Measurements from ENCODE around the gene RASA3.
"Not testable (repeated sequence)": the region's sequence is repeated elsewhere in the genome, so short reads cannot be mapped to it uniquely, and the experiment has no call there.

RASA3 gene

DNA sequence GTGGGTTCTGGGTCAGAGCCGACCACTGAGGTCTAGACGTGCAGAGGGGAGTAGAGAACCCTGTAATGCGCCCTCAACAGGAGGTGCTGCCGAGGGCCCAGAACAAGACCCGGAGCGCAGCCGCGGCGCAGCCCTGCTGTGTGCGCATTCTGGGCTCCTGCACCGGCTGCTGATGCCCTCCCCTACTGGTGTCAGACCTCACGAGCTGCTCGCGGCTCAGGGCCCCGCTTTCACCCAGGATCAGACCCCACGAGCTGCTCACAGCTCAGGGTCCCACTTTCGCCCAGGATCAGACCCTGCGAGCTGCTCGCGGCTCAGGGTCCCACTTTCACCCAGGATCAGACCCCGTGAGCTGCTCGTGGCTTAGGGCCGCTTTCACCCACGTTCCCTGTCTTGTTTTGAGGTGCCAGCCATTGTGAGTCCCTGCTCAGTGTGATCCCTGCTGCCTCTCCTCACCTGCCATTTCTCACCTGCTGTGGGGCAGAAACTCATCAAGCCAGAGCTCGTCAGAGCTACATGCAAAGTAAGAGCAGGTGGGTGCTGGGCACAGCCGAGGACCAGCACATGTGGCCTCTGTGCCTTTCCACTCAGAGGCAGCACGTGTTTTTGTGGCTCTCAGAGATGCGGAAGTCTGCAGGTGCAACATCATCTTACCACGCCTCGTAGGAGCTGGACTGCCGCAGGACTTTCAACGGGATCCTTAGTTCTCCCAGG lies 111.5 kb downstream of the RASA3 start:
- Histone ChIP-seq H3K27ac (ENCODE audit: low read length) (no peak overlapping the region), H3K36me3 (ENCODE audit: insufficient read depth, low read length) (peaks cover 90% of the 10 kb centered on the region), H3K27me3 (ENCODE audit: insufficient read depth, low read length, poor library complexity) (no peaks in the 10 kb centered on the region), H3K9me3 (ENCODE audit: insufficient read depth, low read length, severe bottlenecking) (no peaks in the 10 kb centered on the region), H3K79me2 (ENCODE audit: insufficient read depth, low read length) (no peaks in the 10 kb centered on the region), H3K4me2 (ENCODE audit: insufficient read depth, low read length) (no peak overlapping the region), H4K20me1 (ENCODE audit: insufficient read depth, low read length) (peaks cover 24% of the 10 kb centered on the region), H3K9ac (ENCODE audit: low read depth, low read length) (no peak overlapping the region), H2AFZ (ENCODE audit: low read depth, low read length) (no peak overlapping the region), H3K4me3 (ENCODE audit: low read depth in 1 of 2, low read length in 2 of 2) (no peak overlapping the region), H3K4me1 (ENCODE audit: insufficient read depth, low read length) (no peaks in the 10 kb centered on the region)
- DNase-seq (no peak), ATAC-seq (ENCODE audit: insufficient read depth, low read depth) (no peak)
- TF ChIP-seq EZH2 (IDR thresholded peaks at IDR 0.05; ENCODE audit: borderline replicate concordance, low read depth, low read length, severe bottlenecking) = no peak
- TF ChIP-seq, protein P1, sequence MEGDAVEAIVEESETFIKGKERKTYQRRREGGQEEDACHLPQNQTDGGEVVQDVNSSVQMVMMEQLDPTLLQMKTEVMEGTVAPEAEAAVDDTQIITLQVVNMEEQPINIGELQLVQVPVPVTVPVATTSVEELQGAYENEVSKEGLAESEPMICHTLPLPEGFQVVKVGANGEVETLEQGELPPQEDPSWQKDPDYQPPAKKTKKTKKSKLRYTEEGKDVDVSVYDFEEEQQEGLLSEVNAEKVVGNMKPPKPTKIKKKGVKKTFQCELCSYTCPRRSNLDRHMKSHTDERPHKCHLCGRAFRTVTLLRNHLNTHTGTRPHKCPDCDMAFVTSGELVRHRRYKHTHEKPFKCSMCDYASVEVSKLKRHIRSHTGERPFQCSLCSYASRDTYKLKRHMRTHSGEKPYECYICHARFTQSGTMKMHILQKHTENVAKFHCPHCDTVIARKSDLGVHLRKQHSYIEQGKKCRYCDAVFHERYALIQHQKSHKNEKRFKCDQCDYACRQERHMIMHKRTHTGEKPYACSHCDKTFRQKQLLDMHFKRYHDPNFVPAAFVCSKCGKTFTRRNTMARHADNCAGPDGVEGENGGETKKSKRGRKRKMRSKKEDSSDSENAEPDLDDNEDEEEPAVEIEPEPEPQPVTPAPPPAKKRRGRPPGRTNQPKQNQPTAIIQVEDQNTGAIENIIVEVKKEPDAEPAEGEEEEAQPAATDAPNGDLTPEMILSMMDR (IDR thresholded peaks at IDR 0.05; ENCODE audit: borderline replicate concordance, extremely low read depth, low read length, poor library complexity, severe bottlenecking) = no peak

DNA sequence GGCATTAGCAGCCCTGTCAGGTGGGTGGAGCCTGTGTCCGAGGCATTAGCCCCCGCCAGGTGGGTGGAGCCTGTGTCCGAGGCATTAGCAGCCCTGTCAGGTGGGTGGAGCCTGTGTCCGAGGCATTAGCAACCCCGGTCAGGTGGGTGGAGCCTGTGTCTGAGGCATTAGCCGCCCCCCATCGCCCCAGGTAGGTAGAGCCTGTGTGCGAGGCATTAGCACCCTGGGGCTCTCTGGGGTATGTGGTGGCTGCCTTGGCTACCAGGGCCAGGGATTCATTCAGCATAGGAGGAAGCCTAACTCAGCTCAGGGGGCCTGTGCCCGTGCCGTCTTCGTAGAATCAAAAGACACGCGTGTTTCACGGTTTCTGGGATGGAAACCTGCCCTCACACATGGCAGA lies 112.3 kb downstream of the RASA3 start:
- not testable (repeated sequence) for H3K9me3 ChIP-seq (ENCODE audit: insufficient read depth, low read length, severe bottlenecking); DNase-seq; H3K4me2 ChIP-seq (ENCODE audit: insufficient read depth, low read length); H3K27ac ChIP-seq (ENCODE audit: low read length); ATAC-seq (ENCODE audit: insufficient read depth, low read depth); H3K4me1 ChIP-seq (ENCODE audit: insufficient read depth, low read length); H3K4me3 ChIP-seq (ENCODE audit: low read depth in 1 of 2, low read length in 2 of 2); H3K79me2 ChIP-seq (ENCODE audit: insufficient read depth, low read length); H3K9ac ChIP-seq (ENCODE audit: low read depth, low read length); H3K27me3 ChIP-seq (ENCODE audit: insufficient read depth, low read length, poor library complexity); H2AFZ ChIP-seq (ENCODE audit: low read depth, low read length)
- peaks cover 21% of the 10 kb centered on the region for H4K20me1 ChIP-seq (ENCODE audit: insufficient read depth, low read length)
- H3K36me3 ChIP-seq (ENCODE audit: insufficient read depth, low read length) = peaks cover 94% of the 10 kb centered on the region

DNA sequence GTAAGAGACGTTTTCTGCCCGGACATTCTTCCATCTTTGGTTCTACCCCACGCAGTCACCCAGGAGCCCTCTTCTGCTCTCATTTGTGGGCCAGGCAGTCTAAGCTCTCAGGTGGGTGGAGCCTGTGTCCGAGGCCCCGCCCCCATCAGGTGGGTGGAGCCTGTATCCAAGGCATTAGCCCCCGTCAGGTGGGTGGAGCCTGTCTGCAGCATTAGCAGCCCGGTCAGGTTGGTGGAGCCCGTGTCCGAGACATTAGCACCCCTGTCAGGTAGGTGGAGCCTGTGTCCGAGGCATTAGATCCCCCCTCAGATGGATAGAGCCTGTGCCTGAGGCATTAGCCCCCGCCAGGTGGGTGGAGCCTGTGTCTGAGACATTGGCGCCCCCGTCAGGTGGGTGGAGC lies 113.1 kb downstream of the RASA3 start:
- no peak for TF ChIP-seq EZH2 (IDR thresholded peaks at IDR 0.05; ENCODE audit: borderline replicate concordance, low read depth, low read length, severe bottlenecking)
- TF ChIP-seq, protein P1 (IDR thresholded peaks at IDR 0.05; ENCODE audit: borderline replicate concordance, extremely low read depth, low read length, poor library complexity, severe bottlenecking) = no peak
- no peak overlapping the region for H3K4me3 ChIP-seq (ENCODE audit: low read depth in 1 of 2, low read length in 2 of 2)
- H3K79me2 ChIP-seq (ENCODE audit: insufficient read depth, low read length) = no peaks in the 10 kb centered on the region
- no peak overlapping the region for H3K27ac ChIP-seq (ENCODE audit: low read length)
- H3K9ac ChIP-seq (ENCODE audit: low read depth, low read length) = no peak overlapping the region
- H3K9me3 ChIP-seq (ENCODE audit: insufficient read depth, low read length, severe bottlenecking) = no peaks in the 10 kb centered on the region
- H2AFZ ChIP-seq (ENCODE audit: low read depth, low read length) = no peak overlapping the region
- ATAC-seq (ENCODE audit: insufficient read depth, low read depth) = peak; percentile 53; the same call in 1 of the 3 replicates
- peak; percentile 40 for DNase-seq
- peaks cover 15% of the 10 kb centered on the region for H4K20me1 ChIP-seq (ENCODE audit: insufficient read depth, low read length)
- no peaks in the 10 kb centered on the region for H3K27me3 ChIP-seq (ENCODE audit: insufficient read depth, low read length, poor library complexity)
- H3K4me1 ChIP-seq (ENCODE audit: insufficient read depth, low read length) = no peaks in the 10 kb centered on the region
- H3K36me3 ChIP-seq (ENCODE audit: insufficient read depth, low read length) = peaks cover 96% of the 10 kb centered on the region
- no peak overlapping the region for H3K4me2 ChIP-seq (ENCODE audit: insufficient read depth, low read length)

DNA sequence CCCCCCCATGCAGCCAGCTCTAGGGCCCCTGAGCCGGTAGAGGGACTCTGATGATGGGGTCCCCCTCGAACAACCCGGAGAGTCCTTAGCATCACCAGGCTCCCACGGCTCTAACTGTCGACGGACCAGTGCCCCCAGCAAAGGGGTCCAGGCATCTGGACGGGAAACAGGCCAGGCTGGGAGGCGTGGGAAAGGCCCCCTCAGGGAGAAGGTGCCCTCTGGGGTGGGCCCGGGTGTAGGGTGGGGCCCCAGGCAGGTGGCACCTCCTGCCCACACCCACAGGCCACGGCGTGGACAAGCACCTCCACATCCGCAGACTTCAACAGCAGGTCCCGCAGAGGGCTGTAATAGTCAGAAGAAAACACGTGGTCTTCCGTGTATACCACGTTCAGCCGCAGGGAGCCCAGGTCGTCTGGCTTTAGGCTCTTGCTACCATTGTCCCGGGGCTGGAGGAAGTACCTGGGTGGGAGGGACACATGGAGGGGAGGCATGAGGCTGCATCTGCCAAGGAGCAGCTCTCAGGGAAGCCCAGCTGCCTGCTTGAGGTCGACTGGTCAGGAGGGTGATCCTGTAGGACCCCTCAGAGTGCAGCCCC lies 113.9 kb downstream of the RASA3 start:
- no peaks in the 10 kb centered on the region for H3K27me3 ChIP-seq (ENCODE audit: insufficient read depth, low read length, poor library complexity)
- peaks cover 94% of the 10 kb centered on the region for H3K36me3 ChIP-seq (ENCODE audit: insufficient read depth, low read length)
- no peaks in the 10 kb centered on the region for H3K9me3 ChIP-seq (ENCODE audit: insufficient read depth, low read length, severe bottlenecking)
- no peak for DNase-seq
- H2AFZ ChIP-seq (ENCODE audit: low read depth, low read length) = no peak overlapping the region
- no peak for TF ChIP-seq EZH2 (IDR thresholded peaks at IDR 0.05; ENCODE audit: borderline replicate concordance, low read depth, low read length, severe bottlenecking)
- TF ChIP-seq, protein P1 (IDR thresholded peaks at IDR 0.05; ENCODE audit: borderline replicate concordance, extremely low read depth, low read length, poor library complexity, severe bottlenecking) = no peak
- H3K27ac ChIP-seq (ENCODE audit: low read length) = no peak overlapping the region
- H4K20me1 ChIP-seq (ENCODE audit: insufficient read depth, low read length) = peaks cover 7% of the 10 kb centered on the region; the same call in 1 of the 2 replicates
- no peak overlapping the region for H3K9ac ChIP-seq (ENCODE audit: low read depth, low read length)
- no peak overlapping the region for H3K4me3 ChIP-seq (ENCODE audit: low read depth in 1 of 2, low read length in 2 of 2)
- ATAC-seq (ENCODE audit: insufficient read depth, low read depth) = no peak
- no peaks in the 10 kb centered on the region for H3K79me2 ChIP-seq (ENCODE audit: insufficient read depth, low read length)
- no peaks in the 10 kb centered on the region for H3K4me1 ChIP-seq (ENCODE audit: insufficient read depth, low read length)
- no peak overlapping the region for H3K4me2 ChIP-seq (ENCODE audit: insufficient read depth, low read length)

All from DND-41 (cell line).